GM23248 (cell line): ENCODE measurements around the gene DISP2.

Experiments used
- EZH2 ChIP-seq: fragments of 200-600 bp; sonication (generic); IDR thresholded peaks from 2 replicates; pipeline ENCODE4 v1.6.1; 2018; ENCODE audit warnings: antibody characterized with exemption, mild to moderate bottlenecking; ENCODE audit not compliant: insufficient read depth, poor library complexity, severe bottlenecking
- EZH2phosphoT487 ChIP-seq: fragments of 200-600 bp; sonication (generic); IDR thresholded peaks from 2 replicates; pipeline ENCODE4 v1.6.1; 2018; ENCODE audit warnings: antibody characterized with exemption, moderate library complexity, mild to moderate bottlenecking, low read depth; ENCODE audit not compliant: insufficient read depth

DNA sequence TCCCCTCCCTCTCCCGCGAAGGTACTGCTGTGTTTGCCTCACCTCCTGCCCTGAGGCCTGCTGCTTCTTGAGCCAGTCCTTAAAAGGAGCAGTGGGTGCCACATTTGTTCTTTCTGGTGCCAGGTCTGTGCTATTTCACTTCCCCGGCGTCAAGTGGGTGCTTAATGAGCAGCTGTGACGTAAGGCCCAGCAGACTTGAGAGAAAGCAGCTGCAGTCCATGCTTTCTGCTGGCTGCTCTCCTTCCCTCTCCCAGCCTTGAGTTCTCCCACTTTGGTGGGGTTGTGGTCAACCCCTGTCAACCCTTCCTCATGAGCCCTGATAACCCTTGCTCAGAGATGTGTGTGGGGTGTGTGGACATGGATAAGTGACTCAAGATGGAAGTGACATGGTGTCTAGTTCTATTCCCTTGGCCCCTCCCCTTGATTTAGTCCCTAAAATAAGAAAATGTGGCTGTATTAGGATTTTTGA lies 27.6 kb upstream of the DISP2 start:
- TF ChIP-seq EZH2 (no peak), EZH2phosphoT487 (no peak)
